ENCODE data around the gene ADCK1. TPM values are rescaled to one million over a fixed set of nuclear protein-coding genes. Genes with fewer than 3 reads are reported as not detected.

ADCK1 gene
- total and polyA plus RNA-seq, 2 donors (not counting 3 experiments of a cell fraction or from before 2014, with no cell fraction given) = 4.2 to 6.9 TPM

- H3K27ac ChIP-seq (ENCODE audit: insufficient read depth, low read depth, low read length) = no peak overlapping the region
- DNase-seq (ENCODE audit: low read depth, low spot score) (no peak), FAIRE-seq (no peak)
- no peaks in the 10 kb centered on the region for H3K27me3 ChIP-seq (ENCODE audit: control insufficient read depth in 2 of 2, insufficient read depth in 2 of 2, low read length in 2 of 2)
- TF ChIP-seq MAX (IDR thresholded peaks at IDR 0.05; ENCODE audit: insufficient read depth, insufficient read length) = no peak
- TF ChIP-seq FOS (IDR thresholded peaks at IDR 0.05; ENCODE audit: borderline replicate concordance, insufficient read depth, low read length) = no peak
- TF ChIP-seq POLR2AphosphoS5 (IDR thresholded peaks at IDR 0.05; ENCODE audit: insufficient read depth, low read depth, low read length) = no peak
- ChIA-PET POLR2A (no interaction called here), CTCF (no interaction called here)
- no peaks in the 10 kb centered on the region for H4K20me1 ChIP-seq (replicated peaks; ENCODE audit: control insufficient read depth, extremely low read depth, insufficient read depth, low read length)
- H2AFZ ChIP-seq (ENCODE audit: low read depth, low read length) = no peak overlapping the region
- BruUV-seq (replicated peaks) = no TSS peak
- intact Hi-C loops (cut with micrococcal nuclease) = no loop called here
- H3K4me2 ChIP-seq (ENCODE audit: insufficient read depth, low read length) = no peak overlapping the region
- no peaks in the 10 kb centered on the region for H3K9me1 ChIP-seq (replicated peaks; ENCODE audit: control insufficient read depth, extremely low read depth, insufficient read depth, low read length)
- no peaks in the 10 kb centered on the region for H3K36me3 ChIP-seq (ENCODE audit: control insufficient read depth in 2 of 2, extremely low read depth in 1 of 2, insufficient read depth in 2 of 2, low read length in 2 of 2)
- H3K9ac ChIP-seq (replicated peaks; ENCODE audit: extremely low read depth, insufficient read depth, low read length) = no peak overlapping the region
- no peaks in the 10 kb centered on the region for H3K4me1 ChIP-seq (ENCODE audit: control insufficient read depth, extremely low read depth, insufficient read depth, low read length)
- H3K4me3 ChIP-seq (replicated peaks in 1 of 3; ENCODE audit: insufficient read depth in 1 of 3, low read depth in 1 of 3, low read length in 3 of 3) = no peak overlapping the region
- dilution Hi-C loops (cut with MboI; ENCODE audit: extremely low pct_ligation_motif_present, low sequenced_read_pairs) = no loop called here
- H3K9me3 ChIP-seq (replicated peaks; ENCODE audit: control insufficient read depth, insufficient read depth, low read length) = no peaks in the 10 kb centered on the region
- no peaks in the 10 kb centered on the region for H3K79me2 ChIP-seq (ENCODE audit: control insufficient read depth, insufficient read depth, low read length)
Measured at GRCh38 chr14:77920312-77920711, 120.4 kb downstream of the ADCK1 start.

GRCh38 chr14:77921818-77922217 lies 121.9 kb downstream of the ADCK1 start:
- ChIA-PET POLR2A (interaction anchor here (0.6 kb wide), 1 partner anchor 418 kb away, joined by 4 read pairs; no protein-coding TSS in a partner anchor), CTCF (no interaction called here)
- H3K79me2 ChIP-seq (ENCODE audit: control insufficient read depth, insufficient read depth, low read length) = no peaks in the 10 kb centered on the region
- no peak overlapping the region for H3K4me3 ChIP-seq (replicated peaks in 1 of 3; ENCODE audit: insufficient read depth in 1 of 3, low read depth in 1 of 3, low read length in 3 of 3)
- no peak overlapping the region for H3K9ac ChIP-seq (replicated peaks; ENCODE audit: extremely low read depth, insufficient read depth, low read length)
- TF ChIP-seq MAX (IDR thresholded peaks at IDR 0.05; ENCODE audit: insufficient read depth, insufficient read length) (no peak), CTCF (IDR thresholded peaks at IDR 0.05; ENCODE audit: extremely low read depth in 1 of 2, insufficient read depth in 1 of 2, low read depth in 1 of 2, low read length in 2 of 2) (no peak), EZH2 (IDR thresholded peaks at IDR 0.05; ENCODE audit: borderline replicate concordance, low read depth, low read length, severe bottlenecking) (no peak), GATA2 (IDR thresholded peaks at IDR 0.05; ENCODE audit: insufficient read depth, insufficient read length, low read depth, low read length) (no peak), MYC (IDR thresholded peaks at IDR 0.05; ENCODE audit: low read depth, low read length) (no peak), FOS (IDR thresholded peaks at IDR 0.05; ENCODE audit: borderline replicate concordance, insufficient read depth, low read length) (no peak)
- DNase-seq (ENCODE audit: low read depth, low spot score) (no peak), FAIRE-seq (no peak)
- H4K20me1 ChIP-seq (replicated peaks; ENCODE audit: control insufficient read depth, extremely low read depth, insufficient read depth, low read length) = no peaks in the 10 kb centered on the region
- H2AFZ ChIP-seq (ENCODE audit: low read depth, low read length) = no peak overlapping the region
- dilution Hi-C loops (cut with MboI; ENCODE audit: extremely low pct_ligation_motif_present, low sequenced_read_pairs) (no loop called here), intact Hi-C loops (cut with micrococcal nuclease) (no loop called here)
- H3K36me3 ChIP-seq (ENCODE audit: control insufficient read depth in 2 of 2, extremely low read depth in 1 of 2, insufficient read depth in 2 of 2, low read length in 2 of 2) = no peaks in the 10 kb centered on the region
- H3K4me2 ChIP-seq (ENCODE audit: insufficient read depth, low read length) = no peak overlapping the region
- no peaks in the 10 kb centered on the region for H3K9me3 ChIP-seq (replicated peaks; ENCODE audit: control insufficient read depth, insufficient read depth, low read length)
- BruUV-seq (replicated peaks) = no TSS peak
- no peaks in the 10 kb centered on the region for H3K4me1 ChIP-seq (ENCODE audit: control insufficient read depth, extremely low read depth, insufficient read depth, low read length)
- no peak overlapping the region for H3K27ac ChIP-seq (ENCODE audit: insufficient read depth, low read depth, low read length)
- H3K27me3 ChIP-seq (ENCODE audit: control insufficient read depth in 2 of 2, insufficient read depth in 2 of 2, low read length in 2 of 2) = no peaks in the 10 kb centered on the region
- no peaks in the 10 kb centered on the region for H3K9me1 ChIP-seq (replicated peaks; ENCODE audit: control insufficient read depth, extremely low read depth, insufficient read depth, low read length)
